ENCODE data around the gene GPC3. TPM values are rescaled to one million over a fixed set of nuclear protein-coding genes. Genes with fewer than 3 reads are reported as not detected.

The GPC3 gene
- polyA plus RNA-seq, 2 of the 4 experiments (the other 2 are of a cell fraction) = not detected

- H3K4me1 ChIP-seq = no peaks in the 10 kb centered on the region
- no peaks in the 10 kb centered on the region for H3K9me3 ChIP-seq
- ChIA-PET CTCF (interaction anchor here (0.6 kb wide), 1 partner anchor 11 kb away, joined by 3 read pairs; no protein-coding TSS in a partner anchor), POLR2A (no interaction called here)
- ATAC-seq = no peak
- FAIRE-seq = peak; percentile 32
- H3K27ac ChIP-seq = no peak overlapping the region
- no peak for TF ChIP-seq POLR2AphosphoS2 (conservative IDR thresholded peaks at IDR 0.05; ENCODE audit: low read length)
- no peak for TF ChIP-seq CHD4 (IDR thresholded peaks at IDR 0.05; ENCODE audit: borderline replicate concordance)
- TF ChIP-seq E2F6 (IDR thresholded peaks at IDR 0.05; ENCODE audit: borderline replicate concordance, low read depth) = no peak
- no peak for TF ChIP-seq ZC3H11A (IDR thresholded peaks at IDR 0.05)
- no peak for TF ChIP-seq GATA3 (IDR thresholded peaks at IDR 0.05; ENCODE audit: borderline replicate concordance)
- no peak for TF ChIP-seq KDM5A (IDR thresholded peaks at IDR 0.05)
- TF ChIP-seq MYC (IDR thresholded peaks at IDR 0.05; ENCODE audit: borderline replicate concordance, low read length) = no peak
- no peak for TF ChIP-seq ZFP36 (IDR thresholded peaks at IDR 0.05; ENCODE audit: borderline replicate concordance, partially characterized antibody)
- no peak for TF ChIP-seq CTCF (IDR thresholded peaks at IDR 0.05)
- TF ChIP-seq HMGXB4 (CRISPR knock-in tag; IDR thresholded peaks at IDR 0.05; ENCODE audit: borderline replicate concordance) = no peak
- TF ChIP-seq NR3C1 (IDR thresholded peaks at IDR 0.05) = no peak
- TF ChIP-seq ELK1 (IDR thresholded peaks at IDR 0.05; ENCODE audit: low read depth, low read length) = no peak
- H3K4me2 ChIP-seq = no peak overlapping the region
- H3K4me3 ChIP-seq = no peak overlapping the region
- WGBS (ENCODE audit: missing lambda C conversion rate) = 7% methylated on average over 4 of the region's 4 CpGs
- no peak for DNase-seq (ENCODE audit: low read depth in 1 of 2, low spot score in 1 of 2)
Observed at GRCh38 chrX:133586443-133586842, 399.0 kb downstream of the GPC3 start.

GRCh38 chrX:133583825-133584224 lies 401.6 kb downstream of the GPC3 start:
- no peaks in the 10 kb centered on the region for H3K9me3 ChIP-seq
- no peaks in the 10 kb centered on the region for H3K4me1 ChIP-seq
- no peak overlapping the region for H3K4me2 ChIP-seq
- no peak overlapping the region for H3K27ac ChIP-seq
- CTCF ChIA-PET = no interaction called here
- H3K4me3 ChIP-seq = no peak overlapping the region
- no peak for DNase-seq (ENCODE audit: low read depth in 1 of 2, low spot score in 1 of 2)
- POLR2A ChIA-PET = no interaction called here
- WGBS (ENCODE audit: missing lambda C conversion rate) = 41% methylated on average over 2 of the region's 2 CpGs
- no peak for ATAC-seq
- TF ChIP-seq CTCF (IDR thresholded peaks at IDR 0.05) (no peak), GATA3 (IDR thresholded peaks at IDR 0.05; ENCODE audit: borderline replicate concordance) (no peak), MAX (IDR thresholded peaks at IDR 0.05) (no peak), CHD4 (IDR thresholded peaks at IDR 0.05; ENCODE audit: borderline replicate concordance) (no peak), HOXA7 (CRISPR knock-in tag; IDR thresholded peaks at IDR 0.05) (no peak), HMGXB4 (CRISPR knock-in tag; IDR thresholded peaks at IDR 0.05; ENCODE audit: borderline replicate concordance) (no peak), NR3C1 (IDR thresholded peaks at IDR 0.05) (no peak), ZC3H11A (IDR thresholded peaks at IDR 0.05) (no peak)
- FAIRE-seq = no peak
